ENCODE data around the gene SLC25A29.

- TF ChIP-seq POLR2AphosphoS5 (IDR thresholded peaks at IDR 0.05) (no peak), EP300 (IDR thresholded peaks at IDR 0.05) (no peak), POLR2A (IDR thresholded peaks at IDR 0.05) (no peak)
- TF ChIP-seq, protein P1, sequence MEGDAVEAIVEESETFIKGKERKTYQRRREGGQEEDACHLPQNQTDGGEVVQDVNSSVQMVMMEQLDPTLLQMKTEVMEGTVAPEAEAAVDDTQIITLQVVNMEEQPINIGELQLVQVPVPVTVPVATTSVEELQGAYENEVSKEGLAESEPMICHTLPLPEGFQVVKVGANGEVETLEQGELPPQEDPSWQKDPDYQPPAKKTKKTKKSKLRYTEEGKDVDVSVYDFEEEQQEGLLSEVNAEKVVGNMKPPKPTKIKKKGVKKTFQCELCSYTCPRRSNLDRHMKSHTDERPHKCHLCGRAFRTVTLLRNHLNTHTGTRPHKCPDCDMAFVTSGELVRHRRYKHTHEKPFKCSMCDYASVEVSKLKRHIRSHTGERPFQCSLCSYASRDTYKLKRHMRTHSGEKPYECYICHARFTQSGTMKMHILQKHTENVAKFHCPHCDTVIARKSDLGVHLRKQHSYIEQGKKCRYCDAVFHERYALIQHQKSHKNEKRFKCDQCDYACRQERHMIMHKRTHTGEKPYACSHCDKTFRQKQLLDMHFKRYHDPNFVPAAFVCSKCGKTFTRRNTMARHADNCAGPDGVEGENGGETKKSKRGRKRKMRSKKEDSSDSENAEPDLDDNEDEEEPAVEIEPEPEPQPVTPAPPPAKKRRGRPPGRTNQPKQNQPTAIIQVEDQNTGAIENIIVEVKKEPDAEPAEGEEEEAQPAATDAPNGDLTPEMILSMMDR (IDR thresholded peaks at IDR 0.05), result no peak
These were observed 37.5 kb downstream of the SLC25A29 start for GRCh38 chr14:100268591-100269207.

Measured in gastroesophageal sphincter (tissue), 3 donors.